Sciatic nerve (tissue), 2 donors: ENCODE results near the gene MIF. TPM values are rescaled to one million over a fixed set of nuclear protein-coding genes. Genes with fewer than 3 reads are reported as not detected.
"Not testable (repeated sequence)": the region's sequence is repeated elsewhere in the genome, so short reads cannot be mapped to it uniquely, and the experiment has no call there.

Experiments used
- ATAC-seq: fragments of 200-7000 bp; cut with Tn5 transposase; one replicate; pipeline ENCODE4 v1.9.1; 2020; ENCODE audit warnings: mild to moderate bottlenecking, moderate library complexity
- DNase-seq: peaks from one replicate; pipeline ENCODE4 v3.0.0-alpha.2; 2020; ENCODE audit warnings: low spot score
- intact Hi-C: fragments of 100-400 bp; cut with DNase I; formaldehyde crosslinking; loops from one replicate; pipeline ENCODE4 v1.14.2; 2022
- total RNA-seq: library from RNA; stranded (reverse); fragmentation: NEBNext Ultra II Directional; extraction: Animal tissue kit (Norgen Biotek cat#: 25700); gene quantifications from one replicate; pipeline ENCODE4 v1.2.1, GENCODE V29; 2021
- donor health status: DM: no; HTN: no; CAD: no.
- donor health status: DM: no; HTN: no; CAD: no.

MIF gene
- total RNA-seq, 1 donor from 2014 or later, result 229 TPM

- DNase-seq (no peak), ATAC-seq (no peak)
- intact Hi-C loops, result no loop called here
Measured at GRCh38 chr22:23896523-23897186, 2.5 kb downstream of the MIF start.

- ATAC-seq (no peak), DNase-seq (no peak)
- intact Hi-C loops, result no loop called here
Measured at GRCh38 chr22:23897320-23897719, 3.1 kb downstream of the MIF start.

- DNase-seq, result no peak
- no peak for ATAC-seq
- intact Hi-C loops, result no loop called here
Measured at GRCh38 chr22:23898006-23898974, 4.1 kb downstream of the MIF start.

GRCh38 chr22:23899042-23899745 is 5.0 kb downstream of the MIF start:
- intact Hi-C loops, result no loop called here
- ATAC-seq, result no peak
- no peak for DNase-seq

GRCh38 chr22:23900227-23900626 is 6.0 kb downstream of the MIF start:
- intact Hi-C loops, ATAC-seq, DNase-seq: not testable (repeated sequence)

GRCh38 chr22:23901600-23901999 is 7.4 kb downstream of the MIF start:
- no peak for ATAC-seq

GRCh38 chr22:23903328-23903971 is 9.3 kb downstream of the MIF start:
- intact Hi-C loops, result no loop called here
- ATAC-seq (no peak), DNase-seq (no peak)

More at GRCh38 chr22:23901600-23901999, 7.4 kb downstream of the MIF start:
- no peak for DNase-seq
- intact Hi-C loops, result no loop called here

GRCh38 chr22:23904573-23905254 is 10.5 kb downstream of the MIF start:
- ATAC-seq, result no peak
- intact Hi-C loops, result no loop called here
- DNase-seq, result no peak

- intact Hi-C loops, result no loop called here
- no peak for DNase-seq
- no peak for ATAC-seq
Measured at GRCh38 chr22:23906641-23907040, 12.5 kb downstream of the MIF start.

GRCh38 chr22:23907423-23907822 is 13.2 kb downstream of the MIF start:
- ATAC-seq, intact Hi-C loops, DNase-seq: not testable (repeated sequence)

- intact Hi-C loops, result no loop called here
- ATAC-seq, result no peak
- DNase-seq, result no peak
Measured at GRCh38 chr22:23908587-23909205, 14.5 kb downstream of the MIF start.

- intact Hi-C loops, result no loop called here
- DNase-seq (no peak), ATAC-seq (no peak)
Measured at GRCh38 chr22:23909296-23909898, 15.2 kb downstream of the MIF start.

GRCh38 chr22:23910496-23911190 is 16.5 kb downstream of the MIF start:
- DNase-seq (no peak), ATAC-seq (no peak)
- intact Hi-C loops, result no loop called here

GRCh38 chr22:23911318-23911980 is 17.3 kb downstream of the MIF start:
- DNase-seq (no peak), ATAC-seq (no peak)
- intact Hi-C loops, result no loop called here

- DNase-seq (no peak), ATAC-seq (no peak)
- intact Hi-C loops, result no loop called here
Measured at GRCh38 chr22:23912293-23912903, 18.2 kb downstream of the MIF start.

- intact Hi-C loops, result no loop called here
- no peak for ATAC-seq
- no peak for DNase-seq
Measured at GRCh38 chr22:23913306-23913660, 19.1 kb downstream of the MIF start.
